ENCODE measurements around the gene PRKCH. TPM values are rescaled to one million over a fixed set of nuclear protein-coding genes. Genes with fewer than 3 reads are reported as not detected.
A peak's percentile ranks its signal among the peaks of the same experiment; 100 is the strongest.

PRKCH gene
- total RNA-seq, 1 experiment from 2014 or later, result 2.7 TPM

GRCh38 chr14:61537563-61538463, 216.4 kb downstream of the PRKCH start:
- in situ Hi-C loops (cut with HindIII; ENCODE audit: low pct_unique_long_range_greater_than_20kb, low sequenced_read_pairs), result no loop called here
- Histone ChIP-seq H3K36me3 (ENCODE audit: control insufficient read depth, insufficient read depth, low read length) (no peaks in the 10 kb centered on the region), H3K27me3 (ENCODE audit: control insufficient read depth, insufficient read depth, low read length) (no peaks in the 10 kb centered on the region; the same call in 1 of the 2 replicates), H3K4me1 (ENCODE audit: control insufficient read depth, insufficient read depth, low read length) (peaks cover 4% of the 10 kb centered on the region; the same call in 1 of the 2 replicates), H3K9me3 (ENCODE audit: control insufficient read depth, insufficient read depth, low read depth, low read length) (no peaks in the 10 kb centered on the region), H3K4me3 (ENCODE audit: low read depth in 2 of 2, low read length in 2 of 2) (no peak overlapping the region), H3K27ac (ENCODE audit: low read length) (no peak overlapping the region; the same call in 1 of the 2 replicates)
- BruUV-seq (replicated peaks), result no TSS peak
- intact Hi-C loops (cut with micrococcal nuclease; ENCODE audit: unreplicated experiment), result no loop called here
- ChIA-PET POLR2A (no interaction called here), CTCF (no interaction called here)
- peak; percentile 72 for ATAC-seq
- no peak for DNase-seq (ENCODE audit: low read depth, low spot score)
- TF ChIP-seq CTCF (IDR thresholded peaks at IDR 0.05), result no peak
- peak; percentile 47; the same call in 1 of the 2 replicates for TF ChIP-seq TCF7L2 (IDR thresholded peaks at IDR 0.05; ENCODE audit: low read depth, low read length)

- intact Hi-C loops (cut with micrococcal nuclease; ENCODE audit: unreplicated experiment), result no loop called here
- ChIA-PET POLR2A (no interaction called here), CTCF (no interaction called here)
- Histone ChIP-seq H3K4me1 (ENCODE audit: control insufficient read depth, insufficient read depth, low read length) (peaks cover 4% of the 10 kb centered on the region; the same call in 1 of the 2 replicates), H3K27ac (ENCODE audit: low read length) (no peak overlapping the region), H3K4me3 (ENCODE audit: low read depth in 2 of 2, low read length in 2 of 2) (no peak overlapping the region), H3K9me3 (ENCODE audit: control insufficient read depth, insufficient read depth, low read depth, low read length) (no peaks in the 10 kb centered on the region), H3K27me3 (ENCODE audit: control insufficient read depth, insufficient read depth, low read length) (no peaks in the 10 kb centered on the region; the same call in 1 of the 2 replicates), H3K36me3 (ENCODE audit: control insufficient read depth, insufficient read depth, low read length) (no peaks in the 10 kb centered on the region)
- no peak for TF ChIP-seq TCF7L2 (IDR thresholded peaks at IDR 0.05; ENCODE audit: low read depth, low read length)
- no peak for TF ChIP-seq POLR2AphosphoS5 (IDR thresholded peaks at IDR 0.05; ENCODE audit: low read depth, low read length)
- TF ChIP-seq CTCF (IDR thresholded peaks at IDR 0.05), result no peak
- TF ChIP-seq REST (IDR thresholded peaks at IDR 0.05; ENCODE audit: insufficient read depth in 1 of 2, low read depth in 2 of 2, low read length in 1 of 2), result no peak
- TF ChIP-seq SIN3A (IDR thresholded peaks at IDR 0.05; ENCODE audit: borderline replicate concordance, insufficient read depth, low read depth, low read length), result no peak
- in situ Hi-C loops (cut with HindIII; ENCODE audit: low pct_unique_long_range_greater_than_20kb, low sequenced_read_pairs), result no loop called here
- BruUV-seq (replicated peaks), result no TSS peak
- no peak for ATAC-seq
- DNase-seq (ENCODE audit: low read depth, low spot score), result no peak
Measured at GRCh38 chr14:61538464-61539022, 217.2 kb downstream of the PRKCH start.

All from Panc1 (cell line).